GM18498 (cell line): ENCODE measurements around the gene IL2RA.
"Not testable (repeated sequence)": the region's sequence is repeated elsewhere in the genome, so short reads cannot be mapped to it uniquely, and the experiment has no call there.

Experiments used
- ATAC-seq: cut with Tn5 transposase; IDR thresholded peaks from one replicate; pipeline ENCODE4 v1.9.1; 2021; ENCODE audit warnings: mild to moderate bottlenecking, moderate library complexity; ENCODE audit not compliant: unreplicated experiment

IL2RA gene

GRCh38 chr10:5963591-5963990 lies 98.6 kb downstream of the IL2RA start:
- no peak for ATAC-seq

GRCh38 chr10:5963071-5963470 lies 99.1 kb downstream of the IL2RA start:
- no peak for ATAC-seq

- not testable (repeated sequence) for ATAC-seq
Measured at GRCh38 chr10:5962358-5962940, 99.7 kb downstream of the IL2RA start.

- ATAC-seq: no peak
Measured at GRCh38 chr10:5961405-5962100, 100.6 kb downstream of the IL2RA start.

GRCh38 chr10:5960973-5961275 lies 101.2 kb downstream of the IL2RA start:
- ATAC-seq: not testable (repeated sequence)
